LHCN-M2 (cell line): ENCODE data around the gene DGKG. TPM values are rescaled to one million over a fixed set of nuclear protein-coding genes. Genes with fewer than 3 reads are reported as not detected.

Experiments
- DNase-seq: peaks from one replicate; pipeline ENCODE4 v3.0.0-alpha.2; 2012; ENCODE audit warnings: low read depth
- total RNA-seq: library from RNA; depleted of rRNA; stranded (reverse); fragments of >200 nt; gene quantifications from 2 replicates; pipeline ENCODE4 v1.2.3, GENCODE V29; 2014

Gene DGKG
- total RNA-seq, 1 experiment from 2014 or later: 4.1 TPM

GRCh38 chr3:186149319-186149960 lies 212.6 kb downstream of the DGKG start:
- DNase-seq: no peak

GRCh38 chr3:186144257-186144656 lies 217.8 kb downstream of the DGKG start:
- DNase-seq: no peak

- DNase-seq: no peak
Observed at GRCh38 chr3:186143250-186143649, 218.8 kb downstream of the DGKG start.

GRCh38 chr3:186142393-186142932 lies 219.6 kb downstream of the DGKG start:
- DNase-seq: peak; percentile 45

- DNase-seq: no peak
Observed at GRCh38 chr3:186141790-186142189, 220.2 kb downstream of the DGKG start.

GRCh38 chr3:186138272-186138981 lies 223.6 kb downstream of the DGKG start:
- no peak for DNase-seq

GRCh38 chr3:186137051-186137685 lies 224.9 kb downstream of the DGKG start:
- no peak for DNase-seq

- DNase-seq: no peak
Observed at GRCh38 chr3:186133980-186134379, 228.1 kb downstream of the DGKG start.

- DNase-seq: no peak
Observed at GRCh38 chr3:186132487-186132886, 229.5 kb downstream of the DGKG start.

GRCh38 chr3:186129206-186129605 lies 232.8 kb downstream of the DGKG start:
- no peak for DNase-seq

- DNase-seq: no peak
Observed at GRCh38 chr3:186128158-186128557, 233.9 kb downstream of the DGKG start.

GRCh38 chr3:186127463-186127862 lies 234.6 kb downstream of the DGKG start:
- no peak for DNase-seq

- no peak for DNase-seq
Observed at GRCh38 chr3:186125118-186125517, 236.9 kb downstream of the DGKG start.

GRCh38 chr3:186124592-186124991 lies 237.4 kb downstream of the DGKG start:
- DNase-seq: no peak

- DNase-seq: no peak
Observed at GRCh38 chr3:186123012-186123411, 239.0 kb downstream of the DGKG start.

GRCh38 chr3:186121968-186122367 lies 240.1 kb downstream of the DGKG start:
- DNase-seq: peak; percentile 39

- no peak for DNase-seq
Observed at GRCh38 chr3:186121278-186121677, 240.8 kb downstream of the DGKG start.

GRCh38 chr3:186119499-186119898 lies 242.5 kb downstream of the DGKG start:
- no peak for DNase-seq

- no peak for DNase-seq
Observed at GRCh38 chr3:186118692-186119091, 243.3 kb downstream of the DGKG start.

GRCh38 chr3:186117521-186118134 lies 244.4 kb downstream of the DGKG start:
- no peak for DNase-seq

- DNase-seq: no peak
Observed at GRCh38 chr3:186115239-186115996, 246.6 kb downstream of the DGKG start.
